NCI-H146 treated with DMSO at 0.1 percent for 48 hours (cell line): ENCODE measurements around the gene TMEM33.

Experiments used
- DNase-seq: peaks from one replicate; lab custom pipeline; 2025; ENCODE audit not compliant: unreplicated experiment; lab: John Stamatoyannopoulos, UW

TMEM33 gene

GRCh38 chr4:41939016-41939626, 3.9 kb downstream of the TMEM33 start:
- DNase-seq: no peak

GRCh38 chr4:41940834-41941233, 5.6 kb downstream of the TMEM33 start:
- no peak for DNase-seq

GRCh38 chr4:41943506-41943905, 8.3 kb downstream of the TMEM33 start:
- no peak for DNase-seq

GRCh38 chr4:41944089-41944488, 8.9 kb downstream of the TMEM33 start:
- DNase-seq: no peak

GRCh38 chr4:41949531-41949930, 14.3 kb downstream of the TMEM33 start:
- DNase-seq: no peak

- no peak for DNase-seq
Observed at GRCh38 chr4:41957634-41958033, 22.4 kb downstream of the TMEM33 start.

- no peak for DNase-seq
Observed at GRCh38 chr4:41963105-41963504, 27.9 kb downstream of the TMEM33 start.

GRCh38 chr4:41964401-41964800, 29.2 kb downstream of the TMEM33 start:
- DNase-seq: no peak

- DNase-seq: no peak
Observed at GRCh38 chr4:41967392-41967791, 32.2 kb downstream of the TMEM33 start.

- DNase-seq: no peak
Observed at GRCh38 chr4:41969671-41970070, 34.4 kb downstream of the TMEM33 start.

- no peak for DNase-seq
Observed at GRCh38 chr4:41975341-41975740, 40.1 kb downstream of the TMEM33 start.

GRCh38 chr4:41976775-41977516, 41.7 kb downstream of the TMEM33 start:
- DNase-seq: no peak

- no peak for DNase-seq
Observed at GRCh38 chr4:41977709-41978108, 42.5 kb downstream of the TMEM33 start.

GRCh38 chr4:41981456-41981855, 46.2 kb downstream of the TMEM33 start, which contains the start of gene DCAF4L1:
Gene DCAF4L1, plus strand, starts transcription at chr4:41981756. Its CDS starts 37 bp downstream, at chr4:41981793.
- no peak for DNase-seq

- no peak for DNase-seq
Observed at GRCh38 chr4:41982716-41983115, 47.5 kb downstream of the TMEM33 start.

GRCh38 chr4:41985151-41985550, 49.9 kb downstream of the TMEM33 start:
- no peak for DNase-seq

- DNase-seq: peak; percentile 47
Observed at GRCh38 chr4:41989994-41990364, 54.8 kb downstream of the TMEM33 start.

GRCh38 chr4:41990365-41991111, 55.3 kb downstream of the TMEM33 start, which contains the start of gene SLC30A9:
Gene SLC30A9, plus strand, starts transcription at chr4:41990530. Its CDS starts 122 bp downstream, at chr4:41990652.
- DNase-seq: peak; percentile 90

GRCh38 chr4:41991916-41992767, 56.9 kb downstream of the TMEM33 start:
- no peak for DNase-seq

- DNase-seq: no peak
Observed at GRCh38 chr4:41992967-41993857, 58.0 kb downstream of the TMEM33 start.
